Type B pancreatic cell (in vitro differentiated cells): ENCODE results near the gene PODXL. TPM values are rescaled to one million over a fixed set of nuclear protein-coding genes. Genes with fewer than 3 reads are reported as not detected.
A peak's percentile ranks its signal among the peaks of the same experiment; 100 is the strongest.

Source experiments
- DNase-seq: peaks from one replicate; pipeline ENCODE4 v3.0.0; 2021; ENCODE audit warnings: mixed read lengths; ENCODE audit not compliant: unreplicated experiment; ENCODE audit errors: extremely low spot score
- H3K27ac Mint-ChIP-seq: 2 replicates; pipeline ENCODE4 v1.8.0; 2021; ENCODE audit warnings: mild to moderate bottlenecking, mixed read lengths
- H3K27me3 Mint-ChIP-seq: 2 replicates; pipeline ENCODE4 v1.8.0; 2021; ENCODE audit warnings: mixed read lengths
- H3K36me3 Mint-ChIP-seq: 2 replicates; pipeline ENCODE4 v1.8.0; 2021; ENCODE audit warnings: mixed read lengths
- H3K4me1 Mint-ChIP-seq: one replicate; pipeline ENCODE4 v1.8.0; 2021; ENCODE audit warnings: mixed read lengths; ENCODE audit not compliant: unreplicated experiment
- H3K4me3 Mint-ChIP-seq: 2 replicates; pipeline ENCODE4 v1.8.0; 2021; ENCODE audit warnings: mild to moderate bottlenecking, mixed read lengths
- H3K9me3 Mint-ChIP-seq: 2 replicates; pipeline ENCODE4 v1.8.0; 2021; ENCODE audit warnings: mixed read lengths
- CTCF ChIP-seq: fragments of 200-600 bp; sonication (generic); conservative IDR thresholded peaks from 2 replicates; pipeline ENCODE4 v1.5.0; 2021; ENCODE audit warnings: antibody characterized with exemption, mild to moderate bottlenecking
- total RNA-seq: library from RNA; stranded (reverse); gene quantifications from 2 replicates; pipeline ENCODE4 v1.2.1, GENCODE V29; 2021; ENCODE audit warnings: low replicate concordance

Gene PODXL
- total RNA-seq, 1 donor from 2014 or later: 44.1 TPM

GRCh38 chr7:131513245-131514061, 43.0 kb downstream of the PODXL start:
- DNase-seq: peak; percentile 85
- TF ChIP-seq CTCF: peak; percentile 97
- H3K36me3 Mint-ChIP-seq: no peaks in the 10 kb centered on the region
- peak overlapping the region; percentile 39 for H3K4me3 Mint-ChIP-seq
- H3K4me1 Mint-ChIP-seq: peaks cover 9% of the 10 kb centered on the region
- H3K9me3 Mint-ChIP-seq: no peaks in the 10 kb centered on the region
- H3K27ac Mint-ChIP-seq: peak overlapping the region; percentile 77
- peaks cover 5% of the 10 kb centered on the region for H3K27me3 Mint-ChIP-seq

- no peaks in the 10 kb centered on the region for H3K9me3 Mint-ChIP-seq
- peaks cover 16% of the 10 kb centered on the region for H3K4me1 Mint-ChIP-seq
- TF ChIP-seq CTCF: no peak
- no peak for DNase-seq
- H3K27ac Mint-ChIP-seq: peak overlapping the region; percentile 60
- H3K27me3 Mint-ChIP-seq: peaks cover 5% of the 10 kb centered on the region
- no peak overlapping the region for H3K4me3 Mint-ChIP-seq
- H3K36me3 Mint-ChIP-seq: no peaks in the 10 kb centered on the region
Observed at GRCh38 chr7:131511774-131512535, 44.5 kb downstream of the PODXL start.

- peaks cover 5% of the 10 kb centered on the region for H3K27me3 Mint-ChIP-seq
- TF ChIP-seq CTCF: no peak
Observed at GRCh38 chr7:131511071-131511470, 45.4 kb downstream of the PODXL start.

GRCh38 chr7:131509781-131510180, 46.6 kb downstream of the PODXL start:
- Mint-ChIP-seq H3K36me3 (no peaks in the 10 kb centered on the region), H3K4me3 (no peak overlapping the region), H3K4me1 (peaks cover 18% of the 10 kb centered on the region), H3K27ac (no peak overlapping the region), H3K9me3 (no peaks in the 10 kb centered on the region), H3K27me3 (peaks cover 5% of the 10 kb centered on the region)
- DNase-seq: no peak
- TF ChIP-seq CTCF: no peak

More at GRCh38 chr7:131511071-131511470, 45.4 kb downstream of the PODXL start:
- H3K4me1 Mint-ChIP-seq: peaks cover 16% of the 10 kb centered on the region
- DNase-seq: no peak
- no peaks in the 10 kb centered on the region for H3K9me3 Mint-ChIP-seq
- H3K4me3 Mint-ChIP-seq: no peak overlapping the region
- H3K27ac Mint-ChIP-seq: no peak overlapping the region
- H3K36me3 Mint-ChIP-seq: no peaks in the 10 kb centered on the region

GRCh38 chr7:131508754-131509486, 47.5 kb downstream of the PODXL start:
- H3K36me3 Mint-ChIP-seq: no peaks in the 10 kb centered on the region
- TF ChIP-seq CTCF: no peak
- no peaks in the 10 kb centered on the region for H3K9me3 Mint-ChIP-seq
- DNase-seq: no peak
- peaks cover 5% of the 10 kb centered on the region for H3K27me3 Mint-ChIP-seq
- H3K27ac Mint-ChIP-seq: no peak overlapping the region
- H3K4me1 Mint-ChIP-seq: peaks cover 22% of the 10 kb centered on the region
- H3K4me3 Mint-ChIP-seq: no peak overlapping the region
